HUES6 (cell line): ENCODE data around the gene CADM2.
"Not testable (repeated sequence)": the region's sequence is repeated elsewhere in the genome, so short reads cannot be mapped to it uniquely, and the experiment has no call there.

Source experiments
- H3K27ac ChIP-seq: 2 replicates; pipeline ENCODE4 v1.7.0; 2013; ENCODE audit warnings: low read depth, mild to moderate bottlenecking, low read length, inconsistent platforms
- H3K27me3 ChIP-seq: 2 replicates; pipeline ENCODE4 v1.6.1; 2013; ENCODE audit warnings: low read length; ENCODE audit not compliant: control insufficient read depth, insufficient read depth
- H3K36me3 ChIP-seq: 2 replicates; pipeline ENCODE4 v1.6.1; 2013; ENCODE audit warnings: low read length; ENCODE audit not compliant: control insufficient read depth, insufficient read depth
- H3K4me1 ChIP-seq: 2 replicates; pipeline ENCODE4 v1.6.1; 2013; ENCODE audit warnings: low read length; ENCODE audit not compliant: control insufficient read depth, insufficient read depth
- H3K4me3 ChIP-seq: 2 replicates; pipeline ENCODE4 v1.5.1; 2013; ENCODE audit warnings: low read depth, low read length
- H3K9ac ChIP-seq: one replicate; pipeline ENCODE4 v1.6.1; 2013; ENCODE audit warnings: mild to moderate bottlenecking, low read length
- H3K9me3 ChIP-seq: 2 replicates; pipeline ENCODE4 v1.6.1; 2013; ENCODE audit warnings: low read depth, low read length; ENCODE audit not compliant: control insufficient read depth, insufficient read depth

The CADM2 gene

GRCh38 chr3:85142626-85143025, 183.8 kb downstream of the CADM2 start:
- H3K4me1 ChIP-seq: no peaks in the 10 kb centered on the region
- no peak overlapping the region for H3K9ac ChIP-seq
- no peaks in the 10 kb centered on the region for H3K36me3 ChIP-seq
- H3K9me3 ChIP-seq: no peaks in the 10 kb centered on the region
- no peak overlapping the region for H3K4me3 ChIP-seq
- H3K27me3 ChIP-seq: no peaks in the 10 kb centered on the region
- H3K27ac ChIP-seq: no peak overlapping the region

DNA sequence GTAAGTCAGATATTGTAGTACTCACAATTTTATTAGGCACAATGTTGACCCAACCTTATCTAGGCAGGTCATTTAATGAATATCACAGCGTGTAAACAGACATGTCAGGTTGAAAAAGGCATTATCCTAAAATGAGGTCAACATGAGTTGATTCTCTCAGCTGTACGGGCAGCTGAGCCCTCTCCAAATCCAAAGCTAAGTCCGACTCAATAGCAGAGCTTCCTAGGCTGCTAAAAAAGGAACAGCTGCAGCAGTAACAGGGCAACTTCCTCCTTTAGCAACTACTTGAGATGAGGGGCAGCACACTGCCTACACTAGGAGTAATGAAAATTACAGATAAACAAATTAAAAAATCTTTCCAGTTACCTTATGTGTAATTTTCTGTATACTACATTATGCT, 189.2 kb downstream of the CADM2 start:
- no peaks in the 10 kb centered on the region for H3K27me3 ChIP-seq
- no peak overlapping the region for H3K4me3 ChIP-seq
- H3K4me1 ChIP-seq: no peaks in the 10 kb centered on the region
- H3K9me3 ChIP-seq: peaks cover 3% of the 10 kb centered on the region; the same call in 1 of the 2 replicates
- H3K9ac ChIP-seq: no peak overlapping the region
- no peak overlapping the region for H3K27ac ChIP-seq
- no peaks in the 10 kb centered on the region for H3K36me3 ChIP-seq

GRCh38 chr3:85151555-85151954, 192.8 kb downstream of the CADM2 start:
- Histone ChIP-seq H3K36me3 (no peaks in the 10 kb centered on the region), H3K9ac (no peak overlapping the region), H3K9me3 (peaks cover 3% of the 10 kb centered on the region; the same call in 1 of the 2 replicates), H3K27me3 (no peaks in the 10 kb centered on the region), H3K27ac (no peak overlapping the region), H3K4me3 (no peak overlapping the region), H3K4me1 (no peaks in the 10 kb centered on the region)

GRCh38 chr3:85153279-85153678, 194.5 kb downstream of the CADM2 start:
- not testable (repeated sequence) for H3K27ac ChIP-seq, H3K4me1 ChIP-seq, H3K4me3 ChIP-seq, H3K9ac ChIP-seq, H3K27me3 ChIP-seq, H3K9me3 ChIP-seq, H3K36me3 ChIP-seq

DNA sequence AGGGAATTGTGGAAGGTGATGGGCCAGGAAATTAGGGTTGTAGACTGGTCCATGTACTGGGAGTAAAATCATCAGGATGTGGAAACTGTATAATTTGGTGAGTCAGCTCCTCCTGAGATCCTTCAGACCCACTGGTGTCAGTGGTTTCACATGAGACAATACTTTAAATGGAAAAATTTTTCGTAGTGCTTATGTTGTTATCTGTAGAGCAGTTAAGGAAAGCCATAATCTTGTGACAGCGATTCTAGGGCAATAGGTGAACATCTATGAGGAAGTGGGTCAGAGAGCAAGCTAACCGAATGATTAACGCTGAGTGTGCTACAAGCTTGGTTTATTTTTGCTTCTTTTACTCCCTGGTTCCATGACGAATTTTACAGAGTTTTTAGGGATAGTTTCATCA, 200.6 kb downstream of the CADM2 start:
- no peaks in the 10 kb centered on the region for H3K9me3 ChIP-seq
- no peaks in the 10 kb centered on the region for H3K27me3 ChIP-seq
- 0 out of 2 replicates have a peak, but pooled peaks cover 2% of the 10 kb centered on the region for H3K4me1 ChIP-seq
- no peak overlapping the region for H3K27ac ChIP-seq
- no peaks in the 10 kb centered on the region for H3K36me3 ChIP-seq
- no peak overlapping the region for H3K9ac ChIP-seq
- H3K4me3 ChIP-seq: no peak overlapping the region

GRCh38 chr3:85161544-85161943, 202.8 kb downstream of the CADM2 start:
- H3K4me1 ChIP-seq: 0 out of 2 replicates have a peak, but pooled peaks cover 3% of the 10 kb centered on the region
- no peak overlapping the region for H3K4me3 ChIP-seq
- no peak overlapping the region for H3K9ac ChIP-seq
- no peaks in the 10 kb centered on the region for H3K27me3 ChIP-seq
- no peak overlapping the region for H3K27ac ChIP-seq
- no peaks in the 10 kb centered on the region for H3K9me3 ChIP-seq
- no peaks in the 10 kb centered on the region for H3K36me3 ChIP-seq

GRCh38 chr3:85162905-85163304, 204.1 kb downstream of the CADM2 start:
- Histone ChIP-seq H3K36me3 (no peaks in the 10 kb centered on the region), H3K4me1 (0 out of 2 replicates have a peak, but pooled peaks cover 3% of the 10 kb centered on the region), H3K9me3 (no peaks in the 10 kb centered on the region), H3K27me3 (no peaks in the 10 kb centered on the region), H3K27ac (no peak overlapping the region), H3K4me3 (no peak overlapping the region), H3K9ac (no peak overlapping the region)

GRCh38 chr3:85164436-85164835, 205.6 kb downstream of the CADM2 start:
- no peaks in the 10 kb centered on the region for H3K36me3 ChIP-seq
- 0 out of 2 replicates have a peak, but pooled peaks cover 3% of the 10 kb centered on the region for H3K4me1 ChIP-seq
- no peaks in the 10 kb centered on the region for H3K9me3 ChIP-seq
- H3K27ac ChIP-seq: no peak overlapping the region; the same call in 1 of the 2 replicates
- no peak overlapping the region for H3K4me3 ChIP-seq
- H3K27me3 ChIP-seq: no peaks in the 10 kb centered on the region
- no peak overlapping the region for H3K9ac ChIP-seq

DNA sequence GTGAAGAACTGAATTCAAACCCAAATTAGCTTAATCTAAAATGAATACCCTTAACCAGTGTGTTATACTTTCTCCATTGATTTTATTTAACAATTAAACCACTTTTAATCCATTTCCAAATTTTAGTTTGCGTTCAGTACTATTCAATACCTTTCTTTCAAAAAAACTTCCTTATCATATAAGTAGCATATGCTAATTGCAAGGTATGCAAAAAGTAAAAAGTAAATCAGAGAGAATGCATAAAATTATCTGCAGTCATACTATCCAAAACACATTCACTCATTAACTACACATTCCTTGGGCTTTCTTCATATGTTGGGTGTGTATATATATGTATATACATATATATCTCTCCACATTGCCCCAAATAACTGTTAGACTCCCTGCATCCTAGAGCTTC, 208.8 kb downstream of the CADM2 start:
- Histone ChIP-seq H3K27me3 (no peaks in the 10 kb centered on the region), H3K9ac (no peak overlapping the region), H3K36me3 (no peaks in the 10 kb centered on the region), H3K9me3 (no peaks in the 10 kb centered on the region), H3K4me1 (0 out of 2 replicates have a peak, but pooled peaks cover 3% of the 10 kb centered on the region), H3K27ac (no peak overlapping the region), H3K4me3 (no peak overlapping the region)

DNA sequence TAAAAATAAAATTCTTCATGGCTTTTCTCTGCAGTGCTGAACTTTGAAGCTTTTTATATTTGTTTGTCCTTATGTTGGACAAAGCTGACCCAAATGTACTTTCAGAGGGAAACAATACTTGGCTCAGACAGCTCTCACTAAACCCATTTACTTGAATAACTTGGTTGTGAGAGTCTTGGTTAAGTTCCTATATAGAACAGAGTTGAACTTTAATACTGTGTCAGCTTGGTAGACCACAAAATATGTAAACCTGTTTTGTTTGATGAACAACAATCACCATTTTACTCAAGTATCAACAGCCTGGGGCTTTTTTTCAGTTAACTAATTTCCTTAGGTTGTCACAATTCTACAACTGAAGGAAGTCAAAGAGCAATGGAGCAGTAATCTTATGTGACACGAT, 211.9 kb downstream of the CADM2 start:
- Histone ChIP-seq H3K9ac (no peak overlapping the region), H3K36me3 (no peaks in the 10 kb centered on the region), H3K27ac (no peak overlapping the region), H3K9me3 (no peaks in the 10 kb centered on the region), H3K4me1 (no peaks in the 10 kb centered on the region), H3K27me3 (no peaks in the 10 kb centered on the region), H3K4me3 (no peak overlapping the region)

- Histone ChIP-seq H3K9me3 (no peaks in the 10 kb centered on the region), H3K27ac (no peak overlapping the region), H3K4me3 (no peak overlapping the region), H3K9ac (no peak overlapping the region), H3K36me3 (no peaks in the 10 kb centered on the region), H3K27me3 (no peaks in the 10 kb centered on the region), H3K4me1 (no peaks in the 10 kb centered on the region)
Measured at GRCh38 chr3:85171976-85172375, 213.2 kb downstream of the CADM2 start.

DNA sequence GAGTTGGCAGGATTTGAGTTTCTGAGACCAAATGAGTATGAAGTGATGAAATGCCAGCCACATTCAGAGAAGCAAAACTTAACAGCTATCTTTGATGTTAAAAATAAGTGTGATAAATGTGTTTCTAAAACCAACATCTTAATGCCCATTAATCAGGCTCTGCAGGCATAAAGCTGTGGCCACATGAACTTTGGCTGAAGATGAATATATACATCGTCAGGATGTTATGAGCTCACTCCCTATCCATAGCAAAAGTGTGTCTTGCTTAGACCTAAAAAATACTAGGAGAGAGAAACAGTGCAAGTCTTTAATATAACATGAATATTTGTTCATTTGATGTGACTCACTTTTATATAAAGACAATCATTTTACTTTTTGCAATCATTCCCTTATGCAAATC, 218.0 kb downstream of the CADM2 start:
- Histone ChIP-seq H3K4me1 (no peaks in the 10 kb centered on the region), H3K9ac (no peak overlapping the region), H3K4me3 (no peak overlapping the region), H3K27ac (no peak overlapping the region), H3K36me3 (no peaks in the 10 kb centered on the region), H3K27me3 (no peaks in the 10 kb centered on the region), H3K9me3 (no peaks in the 10 kb centered on the region)
